CD14-positive monocyte (primary cell): ENCODE measurements around the gene GPR132. TPM values are rescaled to one million over a fixed set of nuclear protein-coding genes. Genes with fewer than 3 reads are reported as not detected.

Experiments used
- DNase-seq, 3 donors: peaks; one replicate each; pipeline ENCODE4 v3.0.0-alpha.2; 2011 to 2022
- H2AFZ ChIP-seq: 2 replicates; pipeline ENCODE4 v1.6.0; 2012; ENCODE audit warnings: mild to moderate bottlenecking, low read depth, low read length, inconsistent platforms; ENCODE audit not compliant: insufficient read depth, poor library complexity, severe bottlenecking
- H3K27ac ChIP-seq, 2 donors: 1 replicate in 1 of 2; 2 replicates in 1 of 2; pipeline ENCODE4 v1.5.1; 2012 to 2013; ENCODE audit warnings: low read length in 2 of 2, control low read depth in 1 of 2, inconsistent platforms in 1 of 2, low read depth in 1 of 2, mild to moderate bottlenecking in 1 of 2
- H3K27me3 ChIP-seq, 2 donors: one replicate each; pipeline versions ENCODE4 v1.6.0 to v1.6.1; 2011 to 2013; ENCODE audit warnings: low read length in 2 of 2; ENCODE audit not compliant: control insufficient read depth in 2 of 2, insufficient read depth in 2 of 2
- H3K36me3 ChIP-seq, 2 donors: replicated peaks in 1 of 2; 1 replicate in 1 of 2; 2 replicates in 1 of 2; pipeline versions ENCODE4 v1.5.1 to v1.6.1; 2012 to 2013; ENCODE audit warnings: low read length in 2 of 2, control low read depth in 1 of 2, inconsistent platforms in 1 of 2, mild to moderate bottlenecking in 1 of 2; ENCODE audit not compliant: insufficient read depth in 2 of 2, control insufficient read depth in 1 of 2
- H3K4me1 ChIP-seq, 2 donors: 1 replicate in 1 of 2; 2 replicates in 1 of 2; pipeline versions ENCODE4 v1.5.1 to v1.6.1; 2012 to 2013; ENCODE audit warnings: low read length in 2 of 2, control low read depth in 1 of 2, inconsistent platforms in 1 of 2, mild to moderate bottlenecking in 1 of 2, moderate library complexity in 1 of 2; ENCODE audit not compliant: insufficient read depth in 2 of 2, control insufficient read depth in 1 of 2
- H3K4me2 ChIP-seq: replicated peaks from 2 replicates; pipeline ENCODE3; 2012; ENCODE audit warnings: low read length, moderate library complexity, mild to moderate bottlenecking; ENCODE audit not compliant: poor library complexity, severe bottlenecking; ENCODE audit errors: extremely low read depth
- H3K4me3 ChIP-seq, 3 experiments: fragments of 200-600 bp in 1 of 3; sonication (generic) in 1 of 3; replicated peaks in 1 of 3; 1 replicate in 2 of 3; 2 replicates in 1 of 3; pipeline ENCODE4 v1.5.1; 2011 to 2013; ENCODE audit warnings: low read length in 3 of 3, mild to moderate bottlenecking in 3 of 3, control low read depth in 2 of 3, low read depth in 2 of 3, inconsistent platforms in 1 of 3, moderate library complexity in 1 of 3
- H3K79me2 ChIP-seq: 2 replicates; pipeline ENCODE4 v1.6.0; 2012; ENCODE audit warnings: mild to moderate bottlenecking, control low read depth, inconsistent platforms, low read length, moderate library complexity; ENCODE audit not compliant: insufficient read depth
- H3K9ac ChIP-seq: 2 replicates; pipeline ENCODE4 v1.6.0; 2017; ENCODE audit warnings: low read length, mild to moderate bottlenecking; ENCODE audit not compliant: insufficient read depth, poor library complexity, severe bottlenecking
- H3K9me3 ChIP-seq, 2 donors: replicated peaks in 1 of 2; 1 replicate in 1 of 2; 2 replicates in 1 of 2; pipeline versions ENCODE4 v1.5.1 to v1.6.1; 2012 to 2013; ENCODE audit warnings: low read length in 2 of 2, control low read depth in 1 of 2; ENCODE audit not compliant: control insufficient read depth in 1 of 2, insufficient read depth in 1 of 2
- H4K20me1 ChIP-seq: 2 replicates; pipeline ENCODE4 v1.6.0; 2012; ENCODE audit warnings: mild to moderate bottlenecking, low read length, control low read depth, moderate library complexity; ENCODE audit not compliant: insufficient read depth
- H3K27ac Mint-ChIP-seq, 7 donors: one replicate each; pipeline ENCODE4 v1.8.0; 2020; ENCODE audit warnings: mild to moderate bottlenecking in 7 of 7, mixed read lengths in 7 of 7, moderate library complexity in 6 of 7, inconsistent platforms in 2 of 7
- H3K27me3 Mint-ChIP-seq, 3 donors: one replicate each; pipeline ENCODE4 v1.8.0; 2021 to 2022; ENCODE audit warnings: low read depth in 3 of 3, mild to moderate bottlenecking in 3 of 3, mixed read lengths in 3 of 3, moderate library complexity in 3 of 3, inconsistent platforms in 1 of 3
- H3K36me3 Mint-ChIP-seq, 2 donors: one replicate each; pipeline ENCODE4 v1.8.0; 2020; ENCODE audit warnings: mixed read lengths in 2 of 2, inconsistent platforms in 1 of 2, mild to moderate bottlenecking in 1 of 2
- H3K4me1 Mint-ChIP-seq: one replicate; pipeline ENCODE4 v1.8.0; 2020; ENCODE audit warnings: mild to moderate bottlenecking, mixed read lengths
- H3K4me3 Mint-ChIP-seq, 2 donors: one replicate each; pipeline ENCODE4 v1.8.0; 2020; ENCODE audit warnings: mild to moderate bottlenecking in 2 of 2, mixed read lengths in 2 of 2, moderate library complexity in 1 of 2
- H3K9me3 Mint-ChIP-seq, 7 donors: one replicate each; pipeline ENCODE4 v1.8.0; 2020 to 2022; ENCODE audit warnings: mixed read lengths in 7 of 7, mild to moderate bottlenecking in 6 of 7, moderate library complexity in 6 of 7, inconsistent platforms in 2 of 7
- WGBS: methylation state at CpG from one replicate; pipeline ENCODE4 v1.1.5; 2013; ENCODE audit warnings: missing lambda C conversion rate; ENCODE audit not compliant: insufficient coverage; 5-methylcytosine and 5-hydroxymethylcytosine counted together
- intact Hi-C, 2 donors: fragments of 100-400 bp; cut with micrococcal nuclease; formaldehyde crosslinking; loops; one replicate each; pipeline versions ENCODE4 v1.15.0 to v1.15.1; 2023
- polyA plus RNA-seq, 3 donors: library from polyadenylated mRNA; depleted of rRNA in 1 of 3; unstranded in 2 of 3; stranded (reverse) in 1 of 3; fragments of 300-500 nt in 2 of 3; fragments of >200 nt in 1 of 3; fragmentation: Illumina TruSeq in 2 of 3; gene quantifications; 1 replicate in 2 of 3; 2 replicates in 1 of 3; pipeline ENCODE4 v1.2.3, GENCODE V29; 2012 to 2021
- TF ChIP-seq, protein P1 (sequence below): fragments of 200-600 bp; IDR thresholded peaks from one replicate; pipeline ENCODE4 v1.8.0; 2022; ENCODE audit warnings: antibody characterized with exemption, mild to moderate bottlenecking

Gene GPR132
- polyA plus RNA-seq, 3 donors: 6.3 to 19.0 (median 13.0) TPM

GRCh38 chr14:105090493-105091053 lies 25.3 kb upstream of the GPR132 start:
- Histone ChIP-seq H3K4me3 (no peak overlapping the region), H3K27ac (no peak overlapping the region), H3K9me3 (peaks cover 0 to 11% of the 10 kb centered on the region in 2 donors), H4K20me1 (no peaks in the 10 kb centered on the region), H3K79me2 (no peaks in the 10 kb centered on the region), H3K4me1 (peaks cover 18 to 42% of the 10 kb centered on the region in 2 donors), H3K9ac (no peak overlapping the region), H3K27me3 (peaks cover 30 to 75% of the 10 kb centered on the region in 2 donors), H3K36me3 (no peaks in the 10 kb centered on the region), H2AFZ (no peak overlapping the region), H3K4me2 (no peak overlapping the region)
- Mint-ChIP-seq H3K4me1 (peaks cover 19% of the 10 kb centered on the region), H3K27me3 (peaks cover 49 to 88% (median 57%) of the 10 kb centered on the region in 3 donors), H3K36me3 (peaks cover 2 to 3% of the 10 kb centered on the region in 2 donors), H3K9me3 (peaks cover 0 to 18% (median 7%) of the 10 kb centered on the region in 7 donors), H3K4me3 (peak overlapping the region in 1 of 2 donors; percentile 42), H3K27ac (no peak overlapping the region)
- DNase-seq: peak; percentile 76 to 82 (median 77)
- intact Hi-C loops: loop anchor here (1.0 to 5.0 kb wide), 3 partner anchors 33 to 262 kb away; no protein-coding TSS in a partner anchor
- 15% methylated on average over 7 of the region's 7 CpGs for WGBS
- TF ChIP-seq, protein P1, sequence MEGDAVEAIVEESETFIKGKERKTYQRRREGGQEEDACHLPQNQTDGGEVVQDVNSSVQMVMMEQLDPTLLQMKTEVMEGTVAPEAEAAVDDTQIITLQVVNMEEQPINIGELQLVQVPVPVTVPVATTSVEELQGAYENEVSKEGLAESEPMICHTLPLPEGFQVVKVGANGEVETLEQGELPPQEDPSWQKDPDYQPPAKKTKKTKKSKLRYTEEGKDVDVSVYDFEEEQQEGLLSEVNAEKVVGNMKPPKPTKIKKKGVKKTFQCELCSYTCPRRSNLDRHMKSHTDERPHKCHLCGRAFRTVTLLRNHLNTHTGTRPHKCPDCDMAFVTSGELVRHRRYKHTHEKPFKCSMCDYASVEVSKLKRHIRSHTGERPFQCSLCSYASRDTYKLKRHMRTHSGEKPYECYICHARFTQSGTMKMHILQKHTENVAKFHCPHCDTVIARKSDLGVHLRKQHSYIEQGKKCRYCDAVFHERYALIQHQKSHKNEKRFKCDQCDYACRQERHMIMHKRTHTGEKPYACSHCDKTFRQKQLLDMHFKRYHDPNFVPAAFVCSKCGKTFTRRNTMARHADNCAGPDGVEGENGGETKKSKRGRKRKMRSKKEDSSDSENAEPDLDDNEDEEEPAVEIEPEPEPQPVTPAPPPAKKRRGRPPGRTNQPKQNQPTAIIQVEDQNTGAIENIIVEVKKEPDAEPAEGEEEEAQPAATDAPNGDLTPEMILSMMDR: peak; percentile 99

- H2AFZ ChIP-seq: no peak overlapping the region
- Mint-ChIP-seq H3K4me1 (peaks cover 19% of the 10 kb centered on the region), H3K9me3 (peaks cover 0 to 18% (median 7%) of the 10 kb centered on the region in 7 donors), H3K27me3 (peaks cover 43 to 81% (median 50%) of the 10 kb centered on the region in 3 donors), H3K36me3 (peaks cover 2 to 3% of the 10 kb centered on the region in 2 donors), H3K4me3 (no peak overlapping the region), H3K27ac (no peak overlapping the region)
- intact Hi-C loops: loop anchor here (1.0 to 5.0 kb wide), 5 partner anchors 33 to 263 kb away; no protein-coding TSS in a partner anchor
- no peak overlapping the region for H3K4me3 ChIP-seq
- WGBS: 94% methylated on average over 7 of the region's 15 CpGs
- peaks cover 18 to 42% of the 10 kb centered on the region in 2 donors for H3K4me1 ChIP-seq
- no peaks in the 10 kb centered on the region for H3K36me3 ChIP-seq
- TF ChIP-seq, protein P1: no peak
- H3K4me2 ChIP-seq: no peak overlapping the region
- peaks cover 0 to 11% of the 10 kb centered on the region in 2 donors for H3K9me3 ChIP-seq
- no peaks in the 10 kb centered on the region for H3K79me2 ChIP-seq
- no peak overlapping the region for H3K9ac ChIP-seq
- H3K27me3 ChIP-seq: peaks cover 30 to 68% of the 10 kb centered on the region in 2 donors
- no peak for DNase-seq
- H4K20me1 ChIP-seq: no peaks in the 10 kb centered on the region
- no peak overlapping the region for H3K27ac ChIP-seq
Measured at GRCh38 chr14:105089746-105090492, 24.7 kb upstream of the GPR132 start.
